ENCODE data around the gene GJB1.
"Not testable (repeated sequence)": the region's sequence is repeated elsewhere in the genome, so short reads cannot be mapped to it uniquely, and the experiment has no call there.

The GJB1 gene

GRCh38 chrX:71256856-71257255 is 33.8 kb downstream of the GJB1 start:
- no peak for DNase-seq (ENCODE audit: low spot score)

DNA sequence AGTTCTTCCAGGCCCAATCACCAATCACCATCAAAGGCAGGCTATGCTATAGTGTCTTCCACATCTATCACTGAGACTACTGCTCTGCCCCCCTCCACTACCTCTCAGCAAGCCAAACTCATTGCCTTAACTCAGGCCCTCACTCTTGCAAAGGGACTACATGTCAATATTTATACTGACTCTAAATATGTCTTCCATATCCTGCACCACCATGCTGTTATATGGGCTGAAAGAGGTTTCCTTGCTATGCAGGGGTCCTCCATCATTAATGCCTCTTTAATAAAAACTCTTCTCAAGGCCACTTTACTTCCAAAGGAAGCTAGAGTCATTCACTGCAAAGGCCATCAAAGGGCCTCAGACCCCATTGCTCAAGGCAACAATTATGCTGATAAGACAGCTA is 45.6 kb downstream of the GJB1 start:
- not testable (repeated sequence) for DNase-seq (ENCODE audit: low spot score)

- DNase-seq (ENCODE audit: low spot score) = no peak
Observed at GRCh38 chrX:71269801-71270395, 46.9 kb downstream of the GJB1 start.

DNA sequence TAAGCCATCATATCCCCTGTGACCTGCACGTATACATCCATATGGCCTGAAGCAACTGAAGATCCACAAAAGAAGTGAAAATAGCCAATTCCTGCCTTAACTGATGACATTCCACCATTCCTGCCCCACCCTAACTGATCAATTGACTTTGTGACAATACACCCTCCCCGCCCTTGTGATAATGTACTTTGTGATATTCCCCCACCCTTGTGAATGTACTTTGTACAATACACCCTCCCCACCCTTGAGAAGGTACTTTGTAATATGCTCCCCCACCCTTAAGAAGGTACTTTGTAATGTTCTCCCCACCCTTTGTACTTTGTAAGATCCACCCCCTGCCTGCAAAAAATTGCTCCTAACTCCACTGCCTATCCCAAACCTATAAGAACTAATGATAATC is 49.3 kb downstream of the GJB1 start:
- DNase-seq (ENCODE audit: low spot score) = not testable (repeated sequence)

Measured in GM03348 (cell line).